Measurements from ENCODE around the gene HAGHL.

HAGHL gene

DNA sequence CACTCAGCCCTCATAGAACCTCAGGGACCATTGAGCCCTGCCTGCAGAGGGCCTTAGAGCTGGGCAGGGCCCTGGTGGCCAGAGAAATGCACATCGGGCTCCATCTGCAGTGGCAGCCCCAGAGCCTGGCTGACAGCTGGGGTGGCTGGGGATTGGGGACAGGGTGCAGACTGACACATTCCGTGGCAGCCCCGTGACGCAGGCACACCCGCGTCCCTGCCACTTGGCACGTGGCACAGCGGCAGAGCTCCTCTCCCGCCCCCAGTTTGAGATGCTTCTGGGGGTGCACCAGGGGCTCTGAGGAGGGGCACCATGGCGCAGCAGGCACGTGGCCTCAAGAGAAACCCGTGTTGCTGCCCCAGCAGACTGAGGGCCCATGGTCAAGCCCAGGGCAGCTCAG is 23.5 kb upstream of the HAGHL start:
- no peak for ATAC-seq
- no peak for TF ChIP-seq CSDC2 (CRISPR knock-in tag; IDR thresholded peaks at IDR 0.05)
- no peak for TF ChIP-seq PATZ1 (CRISPR knock-in tag; IDR thresholded peaks at IDR 0.05; ENCODE audit: borderline replicate concordance)
- TF ChIP-seq SNAI2 (CRISPR knock-in tag; IDR thresholded peaks at IDR 0.05) = no peak
- TF ChIP-seq, protein P1, sequence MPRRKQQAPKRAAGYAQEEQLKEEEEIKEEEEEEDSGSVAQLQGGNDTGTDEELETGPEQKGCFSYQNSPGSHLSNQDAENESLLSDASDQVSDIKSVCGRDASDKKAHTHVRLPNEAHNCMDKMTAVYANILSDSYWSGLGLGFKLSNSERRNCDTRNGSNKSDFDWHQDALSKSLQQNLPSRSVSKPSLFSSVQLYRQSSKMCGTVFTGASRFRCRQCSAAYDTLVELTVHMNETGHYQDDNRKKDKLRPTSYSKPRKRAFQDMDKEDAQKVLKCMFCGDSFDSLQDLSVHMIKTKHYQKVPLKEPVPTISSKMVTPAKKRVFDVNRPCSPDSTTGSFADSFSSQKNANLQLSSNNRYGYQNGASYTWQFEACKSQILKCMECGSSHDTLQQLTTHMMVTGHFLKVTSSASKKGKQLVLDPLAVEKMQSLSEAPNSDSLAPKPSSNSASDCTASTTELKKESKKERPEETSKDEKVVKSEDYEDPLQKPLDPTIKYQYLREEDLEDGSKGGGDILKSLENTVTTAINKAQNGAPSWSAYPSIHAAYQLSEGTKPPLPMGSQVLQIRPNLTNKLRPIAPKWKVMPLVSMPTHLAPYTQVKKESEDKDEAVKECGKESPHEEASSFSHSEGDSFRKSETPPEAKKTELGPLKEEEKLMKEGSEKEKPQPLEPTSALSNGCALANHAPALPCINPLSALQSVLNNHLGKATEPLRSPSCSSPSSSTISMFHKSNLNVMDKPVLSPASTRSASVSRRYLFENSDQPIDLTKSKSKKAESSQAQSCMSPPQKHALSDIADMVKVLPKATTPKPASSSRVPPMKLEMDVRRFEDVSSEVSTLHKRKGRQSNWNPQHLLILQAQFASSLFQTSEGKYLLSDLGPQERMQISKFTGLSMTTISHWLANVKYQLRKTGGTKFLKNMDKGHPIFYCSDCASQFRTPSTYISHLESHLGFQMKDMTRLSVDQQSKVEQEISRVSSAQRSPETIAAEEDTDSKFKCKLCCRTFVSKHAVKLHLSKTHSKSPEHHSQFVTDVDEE (CRISPR knock-in tag; IDR thresholded peaks at IDR 0.05) = no peak
- no peak for TF ChIP-seq ESRRG (CRISPR knock-in tag; IDR thresholded peaks at IDR 0.05)
- no peak for TF ChIP-seq PPARA (CRISPR knock-in tag; IDR thresholded peaks at IDR 0.05; ENCODE audit: borderline replicate concordance)
- no peak for TF ChIP-seq ZFP3 (CRISPR knock-in tag; IDR thresholded peaks at IDR 0.05)
- no peak for TF ChIP-seq TCF4 (CRISPR knock-in tag; IDR thresholded peaks at IDR 0.05; ENCODE audit: borderline replicate concordance)
- no peak for TF ChIP-seq ZFP30 (CRISPR knock-in tag; IDR thresholded peaks at IDR 0.05)
- TF ChIP-seq ZNF70 (CRISPR knock-in tag; IDR thresholded peaks at IDR 0.05) = no peak
- no peak for TF ChIP-seq BACH2 (CRISPR knock-in tag; IDR thresholded peaks at IDR 0.05; ENCODE audit: borderline replicate concordance)
- TF ChIP-seq OSR1 (CRISPR knock-in tag; IDR thresholded peaks at IDR 0.05) = no peak
- TF ChIP-seq, protein P2, sequence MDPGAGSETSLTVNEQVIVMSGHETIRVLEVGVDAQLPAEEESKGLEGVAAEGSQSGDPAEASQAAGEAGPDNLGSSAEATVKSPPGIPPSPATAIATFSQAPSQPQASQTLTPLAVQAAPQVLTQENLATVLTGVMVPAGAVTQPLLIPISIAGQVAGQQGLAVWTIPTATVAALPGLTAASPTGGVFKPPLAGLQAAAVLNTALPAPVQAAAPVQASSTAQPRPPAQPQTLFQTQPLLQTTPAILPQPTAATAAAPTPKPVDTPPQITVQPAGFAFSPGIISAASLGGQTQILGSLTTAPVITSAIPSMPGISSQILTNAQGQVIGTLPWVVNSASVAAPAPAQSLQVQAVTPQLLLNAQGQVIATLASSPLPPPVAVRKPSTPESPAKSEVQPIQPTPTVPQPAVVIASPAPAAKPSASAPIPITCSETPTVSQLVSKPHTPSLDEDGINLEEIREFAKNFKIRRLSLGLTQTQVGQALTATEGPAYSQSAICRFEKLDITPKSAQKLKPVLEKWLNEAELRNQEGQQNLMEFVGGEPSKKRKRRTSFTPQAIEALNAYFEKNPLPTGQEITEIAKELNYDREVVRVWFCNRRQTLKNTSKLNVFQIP (CRISPR knock-in tag; IDR thresholded peaks at IDR 0.05; ENCODE audit: borderline replicate concordance, low read depth) = no peak
- no peak for TF ChIP-seq TOX (CRISPR knock-in tag; IDR thresholded peaks at IDR 0.05; ENCODE audit: borderline replicate concordance)
- TF ChIP-seq ZC3H10 (CRISPR knock-in tag; IDR thresholded peaks at IDR 0.05) = no peak

- TF ChIP-seq ISL1 (CRISPR knock-in tag; IDR thresholded peaks at IDR 0.05) (no peak), ESRRG (CRISPR knock-in tag; IDR thresholded peaks at IDR 0.05) (no peak), BACH2 (CRISPR knock-in tag; IDR thresholded peaks at IDR 0.05; ENCODE audit: borderline replicate concordance) (no peak), OSR1 (CRISPR knock-in tag; IDR thresholded peaks at IDR 0.05) (no peak), TOX (CRISPR knock-in tag; IDR thresholded peaks at IDR 0.05; ENCODE audit: borderline replicate concordance) (no peak), ZFP30 (CRISPR knock-in tag; IDR thresholded peaks at IDR 0.05) (no peak), CSDC2 (CRISPR knock-in tag; IDR thresholded peaks at IDR 0.05) (no peak), ZNF70 (CRISPR knock-in tag; IDR thresholded peaks at IDR 0.05) (no peak), GLIS3 (CRISPR knock-in tag; IDR thresholded peaks at IDR 0.05) (no peak), ZNF565 (CRISPR knock-in tag; conservative IDR thresholded peaks at IDR 0.05; ENCODE audit: low read depth) (no peak), ZFP3 (CRISPR knock-in tag; IDR thresholded peaks at IDR 0.05) (no peak), PPARA (CRISPR knock-in tag; IDR thresholded peaks at IDR 0.05; ENCODE audit: borderline replicate concordance) (no peak), RARB (CRISPR knock-in tag; IDR thresholded peaks at IDR 0.05) (no peak), TCF4 (CRISPR knock-in tag; IDR thresholded peaks at IDR 0.05; ENCODE audit: borderline replicate concordance) (no peak)
- TF ChIP-seq, protein P3, sequence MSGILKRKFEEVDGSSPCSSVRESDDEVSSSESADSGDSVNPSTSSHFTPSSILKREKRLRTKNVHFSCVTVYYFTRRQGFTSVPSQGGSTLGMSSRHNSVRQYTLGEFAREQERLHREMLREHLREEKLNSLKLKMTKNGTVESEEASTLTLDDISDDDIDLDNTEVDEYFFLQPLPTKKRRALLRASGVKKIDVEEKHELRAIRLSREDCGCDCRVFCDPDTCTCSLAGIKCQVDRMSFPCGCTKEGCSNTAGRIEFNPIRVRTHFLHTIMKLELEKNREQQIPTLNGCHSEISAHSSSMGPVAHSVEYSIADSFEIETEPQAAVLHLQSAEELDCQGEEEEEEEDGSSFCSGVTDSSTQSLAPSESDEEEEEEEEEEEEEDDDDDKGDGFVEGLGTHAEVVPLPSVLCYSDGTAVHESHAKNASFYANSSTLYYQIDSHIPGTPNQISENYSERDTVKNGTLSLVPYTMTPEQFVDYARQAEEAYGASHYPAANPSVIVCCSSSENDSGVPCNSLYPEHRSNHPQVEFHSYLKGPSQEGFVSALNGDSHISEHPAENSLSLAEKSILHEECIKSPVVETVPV (CRISPR knock-in tag; IDR thresholded peaks at IDR 0.05) = no peak
- TF ChIP-seq, protein P2 (CRISPR knock-in tag; IDR thresholded peaks at IDR 0.05; ENCODE audit: borderline replicate concordance, low read depth) = no peak
- TF ChIP-seq, protein P4, sequence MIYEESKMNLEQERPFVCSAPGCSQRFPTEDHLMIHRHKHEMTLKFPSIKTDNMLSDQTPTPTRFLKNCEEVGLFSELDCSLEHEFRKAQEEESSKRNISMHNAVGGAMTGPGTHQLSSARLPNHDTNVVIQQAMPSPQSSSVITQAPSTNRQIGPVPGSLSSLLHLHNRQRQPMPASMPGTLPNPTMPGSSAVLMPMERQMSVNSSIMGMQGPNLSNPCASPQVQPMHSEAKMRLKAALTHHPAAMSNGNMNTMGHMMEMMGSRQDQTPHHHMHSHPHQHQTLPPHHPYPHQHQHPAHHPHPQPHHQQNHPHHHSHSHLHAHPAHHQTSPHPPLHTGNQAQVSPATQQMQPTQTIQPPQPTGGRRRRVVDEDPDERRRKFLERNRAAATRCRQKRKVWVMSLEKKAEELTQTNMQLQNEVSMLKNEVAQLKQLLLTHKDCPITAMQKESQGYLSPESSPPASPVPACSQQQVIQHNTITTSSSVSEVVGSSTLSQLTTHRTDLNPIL (CRISPR knock-in tag; IDR thresholded peaks at IDR 0.05; ENCODE audit: low read depth) = no peak
- no peak for ATAC-seq
These were observed 22.9 kb upstream of the HAGHL start for GRCh38 chr16:704047-704446.

Measured in SK-N-SH treated with all-trans-retinoic acid at 6 μM for 48 hours (cell line).